NB4 (cell line): ENCODE measurements around the gene MROH7.

ENCODE experiments used
- MYC ChIP-seq: IDR thresholded peaks from 2 replicates; pipeline ENCODE4 v1.6.1; 2011; ENCODE audit warnings: low read depth, low read length
- POLR2A ChIP-seq: IDR thresholded peaks from 2 replicates; pipeline ENCODE4 v1.6.1; 2011; ENCODE audit warnings: mild to moderate bottlenecking; ENCODE audit not compliant: insufficient read length; ENCODE audit errors: extremely low read depth
- TF ChIP-seq, protein P1 (sequence below): IDR thresholded peaks from one replicate; pipeline ENCODE4 v1.5.1; 2012; ENCODE audit warnings: low read depth, low read length
- TF ChIP-seq, protein P2 (sequence below): IDR thresholded peaks from 2 replicates; pipeline ENCODE4 v1.6.1; 2011; ENCODE audit warnings: low read depth, low read length

DNA sequence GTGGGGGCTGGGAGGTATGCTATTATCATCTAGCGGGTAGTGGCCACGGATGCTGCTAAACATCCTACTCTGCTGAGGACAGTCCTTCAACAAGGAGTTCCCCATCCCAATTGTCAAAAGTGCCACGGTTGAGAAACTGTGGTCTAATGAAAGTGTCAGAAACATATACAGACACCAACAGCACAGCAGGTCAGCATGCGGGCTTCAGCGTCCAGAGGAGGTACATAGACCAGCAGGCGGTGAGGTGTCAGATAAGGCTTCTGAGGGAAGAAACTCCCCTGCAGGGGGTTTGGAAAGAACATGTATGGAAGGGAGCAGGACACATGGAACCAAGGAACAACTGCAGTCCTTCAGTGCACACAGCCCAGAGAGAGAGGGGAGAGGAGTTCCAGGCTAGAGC lies 69.3 kb downstream of the MROH7 start:
- TF ChIP-seq, protein P1, sequence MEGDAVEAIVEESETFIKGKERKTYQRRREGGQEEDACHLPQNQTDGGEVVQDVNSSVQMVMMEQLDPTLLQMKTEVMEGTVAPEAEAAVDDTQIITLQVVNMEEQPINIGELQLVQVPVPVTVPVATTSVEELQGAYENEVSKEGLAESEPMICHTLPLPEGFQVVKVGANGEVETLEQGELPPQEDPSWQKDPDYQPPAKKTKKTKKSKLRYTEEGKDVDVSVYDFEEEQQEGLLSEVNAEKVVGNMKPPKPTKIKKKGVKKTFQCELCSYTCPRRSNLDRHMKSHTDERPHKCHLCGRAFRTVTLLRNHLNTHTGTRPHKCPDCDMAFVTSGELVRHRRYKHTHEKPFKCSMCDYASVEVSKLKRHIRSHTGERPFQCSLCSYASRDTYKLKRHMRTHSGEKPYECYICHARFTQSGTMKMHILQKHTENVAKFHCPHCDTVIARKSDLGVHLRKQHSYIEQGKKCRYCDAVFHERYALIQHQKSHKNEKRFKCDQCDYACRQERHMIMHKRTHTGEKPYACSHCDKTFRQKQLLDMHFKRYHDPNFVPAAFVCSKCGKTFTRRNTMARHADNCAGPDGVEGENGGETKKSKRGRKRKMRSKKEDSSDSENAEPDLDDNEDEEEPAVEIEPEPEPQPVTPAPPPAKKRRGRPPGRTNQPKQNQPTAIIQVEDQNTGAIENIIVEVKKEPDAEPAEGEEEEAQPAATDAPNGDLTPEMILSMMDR = no peak
- TF ChIP-seq POLR2A = no peak
- TF ChIP-seq MYC = no peak
- TF ChIP-seq, protein P2, sequence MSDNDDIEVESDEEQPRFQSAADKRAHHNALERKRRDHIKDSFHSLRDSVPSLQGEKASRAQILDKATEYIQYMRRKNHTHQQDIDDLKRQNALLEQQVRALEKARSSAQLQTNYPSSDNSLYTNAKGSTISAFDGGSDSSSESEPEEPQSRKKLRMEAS = no peak
